Neuronal stem cell (in vitro differentiated cells): Measurements from ENCODE around the gene ACKR2.

Source experiments
- DNase-seq: peaks from one replicate; pipeline ENCODE4 v3.0.0-alpha.2; 2013; ENCODE audit warnings: low spot score
- H2AFZ ChIP-seq: one replicate; pipeline ENCODE4 v1.6.1; 2013; ENCODE audit warnings: mild to moderate bottlenecking, low read length, inconsistent platforms
- H2AK5ac ChIP-seq: 2 replicates; pipeline ENCODE4 v1.6.1; 2013; ENCODE audit warnings: low read depth, mild to moderate bottlenecking, inconsistent platforms, low read length, moderate library complexity, mixed read lengths
- H2BK120ac ChIP-seq: 2 replicates; pipeline ENCODE4 v1.6.1; 2013; ENCODE audit warnings: low read depth, mild to moderate bottlenecking, inconsistent platforms, low read length, moderate library complexity, mixed read lengths
- H2BK12ac ChIP-seq: one replicate; pipeline ENCODE4 v1.6.1; 2013; ENCODE audit warnings: low read length, inconsistent platforms
- H2BK15ac ChIP-seq: 2 replicates; pipeline ENCODE4 v1.6.1; 2013; ENCODE audit warnings: mild to moderate bottlenecking, low read length, inconsistent platforms, mixed read lengths
- H2BK5ac ChIP-seq: one replicate; pipeline ENCODE4 v1.6.1; 2013; ENCODE audit warnings: inconsistent platforms, mild to moderate bottlenecking, low read length, moderate library complexity
- H3K14ac ChIP-seq: one replicate; pipeline ENCODE4 v1.6.1; 2013; ENCODE audit warnings: low read length, inconsistent platforms
- H3K18ac ChIP-seq: 2 replicates; pipeline ENCODE4 v1.6.1; 2013; ENCODE audit warnings: low read length, inconsistent platforms
- H3K23ac ChIP-seq: 2 replicates; pipeline ENCODE4 v1.6.1; 2013; ENCODE audit warnings: low read depth, mild to moderate bottlenecking, mixed read lengths, low read length, inconsistent platforms; ENCODE audit not compliant: poor library complexity
- H3K27ac ChIP-seq: replicated peaks from 3 replicates; pipeline ENCODE4 v1.5.1; 2013; ENCODE audit warnings: low read length, inconsistent platforms
- H3K27me3 ChIP-seq, 3 experiments: 2 replicates each; pipeline ENCODE4 v1.6.1; 2013; ENCODE audit warnings: low read length in 3 of 3, mild to moderate bottlenecking in 2 of 3, inconsistent platforms in 1 of 3, low read depth in 1 of 3, mixed read lengths in 1 of 3, moderate library complexity in 1 of 3; ENCODE audit not compliant: control insufficient read depth in 3 of 3, insufficient read depth in 3 of 3
- H3K36me3 ChIP-seq, 2 donors: replicated peaks in 1 of 2; 2 replicates each; pipeline ENCODE4 v1.6.1; 2013; ENCODE audit warnings: low read length in 2 of 2; ENCODE audit not compliant: control insufficient read depth in 2 of 2, insufficient read depth in 2 of 2
- H3K4ac ChIP-seq: 2 replicates; pipeline ENCODE4 v1.6.1; 2013; ENCODE audit warnings: inconsistent platforms, mild to moderate bottlenecking, low read length, moderate library complexity
- H3K4me1 ChIP-seq, 2 donors: 1 replicate in 1 of 2; 2 replicates in 1 of 2; pipeline ENCODE4 v1.6.1; 2013; ENCODE audit warnings: low read length in 2 of 2, low read depth in 1 of 2; ENCODE audit not compliant: control insufficient read depth in 2 of 2, insufficient read depth in 1 of 2
- H3K4me2 ChIP-seq: one replicate; pipeline ENCODE4 v1.6.1; 2013; ENCODE audit warnings: mild to moderate bottlenecking, low read length, inconsistent platforms; ENCODE audit not compliant: insufficient read depth, poor library complexity, severe bottlenecking
- H3K4me3 ChIP-seq, 2 donors: 2 replicates each; pipeline ENCODE4 v1.5.1; 2013; ENCODE audit warnings: low read length in 2 of 2, mild to moderate bottlenecking in 2 of 2, inconsistent platforms in 1 of 2, moderate library complexity in 1 of 2
- H3K79me1 ChIP-seq: one replicate; pipeline ENCODE4 v1.6.1; 2013; ENCODE audit warnings: low read depth, mild to moderate bottlenecking, inconsistent platforms, low read length, moderate library complexity
- H3K9ac ChIP-seq: one replicate; pipeline ENCODE4 v1.6.1; 2013; ENCODE audit warnings: mild to moderate bottlenecking, low read depth, low read length, inconsistent platforms; ENCODE audit not compliant: poor library complexity
- H3K9me3 ChIP-seq, 2 donors: replicated peaks in 1 of 2; 2 replicates each; pipeline versions ENCODE3 to v1.6.1; 2013; ENCODE audit warnings: low read length in 2 of 2, mild to moderate bottlenecking in 2 of 2, inconsistent platforms in 1 of 2, low read depth in 1 of 2, mixed read lengths in 1 of 2, moderate library complexity in 1 of 2; ENCODE audit not compliant: control insufficient read depth in 2 of 2, insufficient read depth in 1 of 2
- H4K8ac ChIP-seq: one replicate; pipeline ENCODE4 v1.6.1; 2013; ENCODE audit warnings: low read depth, mild to moderate bottlenecking, inconsistent platforms, low read length, moderate library complexity
- H4K91ac ChIP-seq: one replicate; pipeline ENCODE4 v1.6.1; 2013; ENCODE audit warnings: low read length, low read depth, mild to moderate bottlenecking, inconsistent platforms; ENCODE audit not compliant: poor library complexity
- WGBS, 2 donors: extraction: QIAGEN DNeasy Blood & Tissue Kit; methylation state at CpG; one replicate each; pipeline ENCODE4 v1.1.7; 2013; ENCODE audit warnings: missing lambda C conversion rate in 2 of 2, mixed read lengths in 1 of 2; ENCODE audit not compliant: insufficient read length in 2 of 2, insufficient replicate concordance in 1 of 2; ENCODE audit errors: extremely low coverage in 2 of 2; 5-methylcytosine and 5-hydroxymethylcytosine counted together

ACKR2 gene

DNA sequence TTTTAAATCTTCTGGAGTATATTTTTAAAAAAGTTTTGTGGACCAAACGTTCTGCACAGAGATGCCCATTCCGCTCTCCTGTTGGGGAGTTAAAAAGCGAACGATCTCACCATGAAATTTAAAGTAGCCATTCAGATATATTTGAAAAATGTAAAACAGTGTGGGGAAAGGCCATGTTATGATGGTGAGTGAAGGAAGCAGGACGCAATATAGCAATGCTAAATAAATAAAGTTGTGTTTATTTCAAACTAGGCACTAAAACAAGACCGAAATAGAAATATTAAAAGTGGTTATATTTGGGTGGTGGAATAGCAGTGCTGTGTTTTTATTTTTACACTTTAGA is 35.9 kb upstream of the ACKR2 start:
- Histone ChIP-seq H3K4ac (no peak overlapping the region), H3K4me3 (peak overlapping the region; percentile 42 to 64), H2BK12ac (no peak overlapping the region), H2BK120ac (no peak overlapping the region), H3K4me2 (peak overlapping the region; percentile 91), H3K18ac (no peak overlapping the region), H3K27me3 (peaks cover 0 to 4% (median 0%) of the 10 kb centered on the region in 3 experiments), H2BK5ac (no peak overlapping the region), H3K27ac (no peak overlapping the region), H3K14ac (no peak overlapping the region), H3K79me1 (no peaks in the 10 kb centered on the region), H2AK5ac (no peak overlapping the region), H4K8ac (no peak overlapping the region), H3K9ac (no peak overlapping the region), H4K91ac (no peak overlapping the region), H2AFZ (peak overlapping the region; percentile 87), H3K9me3 (peaks cover 0 to 4% of the 10 kb centered on the region in 2 donors), H3K4me1 (peaks cover 3 to 5% of the 10 kb centered on the region in 2 donors), H2BK15ac (no peak overlapping the region), H3K36me3 (peaks cover 0 to 16% of the 10 kb centered on the region in 2 donors), H3K23ac (no peak overlapping the region)
- WGBS, 2 donors = no CpG with 5 or more reads among the region's 6 CpGs
- no peak for DNase-seq

DNA sequence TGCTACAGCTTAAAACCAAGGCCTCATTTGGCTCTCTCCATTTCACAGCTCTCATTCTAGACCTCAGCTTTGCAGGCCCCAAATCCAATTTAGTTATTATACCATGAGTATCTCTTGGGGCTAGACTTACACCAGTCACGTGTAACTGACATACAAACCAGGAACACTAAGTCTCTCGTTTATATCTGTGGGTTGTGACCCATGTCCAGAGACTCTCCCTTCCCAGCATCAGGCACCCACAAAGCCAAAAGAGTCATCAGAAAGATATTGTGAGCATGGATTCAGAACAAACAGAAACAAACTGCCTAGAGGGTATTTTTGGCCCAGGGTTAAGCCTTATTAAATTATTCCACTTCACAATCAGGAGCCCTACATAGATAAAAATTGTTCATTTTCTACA is 30.6 kb upstream of the ACKR2 start:
- Histone ChIP-seq H3K27me3 (no peaks in the 10 kb centered on the region), H2AFZ (no peak overlapping the region), H3K79me1 (no peaks in the 10 kb centered on the region), H3K4me3 (no peak overlapping the region), H3K27ac (no peak overlapping the region), H2BK5ac (no peak overlapping the region), H3K4ac (no peak overlapping the region), H2BK12ac (no peak overlapping the region), H3K4me2 (no peak overlapping the region), H3K9ac (no peak overlapping the region), H3K9me3 (peaks cover 0 to 4% of the 10 kb centered on the region in 2 donors), H3K18ac (no peak overlapping the region), H2BK120ac (no peak overlapping the region), H3K23ac (no peak overlapping the region), H4K8ac (no peak overlapping the region), H3K36me3 (peaks cover 2 to 46% of the 10 kb centered on the region in 2 donors), H3K4me1 (no peaks in the 10 kb centered on the region), H2AK5ac (no peak overlapping the region), H2BK15ac (no peak overlapping the region), H4K91ac (no peak overlapping the region), H3K14ac (no peak overlapping the region)
- DNase-seq = no peak
- WGBS, 2 donors = no CpG with 5 or more reads among the region's 2 CpGs

DNA sequence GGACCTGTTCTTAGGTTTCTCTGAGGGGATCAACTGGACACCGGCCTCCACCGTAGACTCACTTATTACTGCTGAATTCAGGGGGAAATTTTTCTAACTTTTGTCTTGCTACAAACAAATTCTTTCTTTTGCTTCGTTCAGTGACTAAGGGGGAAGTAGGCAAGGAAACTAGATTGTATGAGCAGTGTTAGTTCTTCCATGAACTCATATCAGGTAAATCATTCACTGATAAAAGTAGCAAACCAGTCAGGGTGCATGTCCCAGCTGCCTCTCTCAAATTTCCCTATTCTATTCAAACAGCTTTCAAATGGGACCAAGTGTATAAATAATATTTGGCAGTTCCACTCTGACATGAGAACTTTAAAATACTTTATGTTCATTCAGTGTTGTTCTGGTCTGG is 28.8 kb upstream of the ACKR2 start:
- H3K27ac ChIP-seq = no peak overlapping the region

DNA sequence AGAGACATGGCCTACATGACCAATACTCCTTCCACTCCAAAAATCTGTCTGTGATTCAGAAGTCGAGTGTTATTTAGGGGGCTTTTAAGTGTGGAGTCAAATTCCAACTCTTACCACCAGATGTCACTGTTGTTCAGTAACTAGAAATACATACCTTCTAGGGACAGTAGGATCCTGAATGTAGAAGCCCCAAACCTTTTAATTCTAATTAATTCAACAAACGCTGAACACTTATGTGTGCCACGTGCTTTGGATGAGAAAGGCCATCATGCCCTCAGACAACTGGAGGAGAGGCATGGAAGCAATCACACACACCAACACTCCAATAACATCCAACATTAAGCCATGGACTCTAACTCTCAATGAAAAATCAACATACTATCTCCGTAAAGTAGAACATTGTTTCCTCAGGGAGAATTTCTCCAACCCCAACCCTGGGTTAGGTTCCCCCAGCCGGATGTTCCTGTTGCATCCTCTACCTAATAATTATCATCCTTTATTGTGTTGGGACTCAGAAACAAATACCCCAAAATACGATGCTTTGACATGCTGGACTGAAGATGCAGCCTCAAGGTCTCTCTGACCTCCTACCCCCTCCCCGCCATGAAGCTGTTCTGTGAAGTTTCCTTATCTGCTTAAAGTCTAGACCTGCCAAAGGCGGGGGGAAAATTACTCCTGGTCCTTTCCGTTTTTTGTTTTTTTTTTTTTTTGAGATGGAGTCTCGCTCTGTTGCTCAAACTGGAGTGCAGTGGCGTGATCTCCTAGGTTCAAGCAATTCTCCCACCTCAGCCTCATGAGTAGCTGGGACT is 28.1 kb upstream of the ACKR2 start:
- no peak overlapping the region for H3K4ac ChIP-seq
- peaks cover 2 to 67% of the 10 kb centered on the region in 2 donors for H3K36me3 ChIP-seq
- H2BK12ac ChIP-seq = no peak overlapping the region
- H3K4me2 ChIP-seq = no peak overlapping the region
- no peak overlapping the region for H2BK15ac ChIP-seq
- no peaks in the 10 kb centered on the region for H3K27me3 ChIP-seq
- no peak overlapping the region for H2BK120ac ChIP-seq
- H3K14ac ChIP-seq = no peak overlapping the region
- WGBS, 2 donors = no CpG with 5 or more reads among the region's 11 CpGs
- H3K27ac ChIP-seq = no peak overlapping the region
- H2BK5ac ChIP-seq = no peak overlapping the region
- DNase-seq = peak; percentile 75
- no peak overlapping the region for H4K8ac ChIP-seq
- no peak overlapping the region for H3K23ac ChIP-seq
- H2AFZ ChIP-seq = no peak overlapping the region
- no peak overlapping the region for H3K9ac ChIP-seq
- H4K91ac ChIP-seq = no peak overlapping the region
- H3K18ac ChIP-seq = no peak overlapping the region
- no peak overlapping the region for H2AK5ac ChIP-seq
- H3K4me3 ChIP-seq = no peak overlapping the region
- H3K9me3 ChIP-seq = peaks cover 0 to 3% of the 10 kb centered on the region in 2 donors
- no peaks in the 10 kb centered on the region for H3K4me1 ChIP-seq
- H3K79me1 ChIP-seq = no peaks in the 10 kb centered on the region

More for the DNA sequence above, 28.8 kb upstream of the ACKR2 start:
- H4K8ac ChIP-seq = no peak overlapping the region
- no peak overlapping the region for H2BK15ac ChIP-seq
- H2BK12ac ChIP-seq = no peak overlapping the region
- H3K4me2 ChIP-seq = no peak overlapping the region
- H3K79me1 ChIP-seq = no peaks in the 10 kb centered on the region
- no peak overlapping the region for H3K18ac ChIP-seq
- peaks cover 0 to 4% of the 10 kb centered on the region in 2 donors for H3K9me3 ChIP-seq
- H2BK5ac ChIP-seq = no peak overlapping the region
- no peaks in the 10 kb centered on the region for H3K4me1 ChIP-seq
- H3K23ac ChIP-seq = no peak overlapping the region
- H2BK120ac ChIP-seq = no peak overlapping the region
- WGBS, 2 donors = no CpG with 5 or more reads among the region's 3 CpGs
- no peak overlapping the region for H4K91ac ChIP-seq
- H3K27me3 ChIP-seq = no peaks in the 10 kb centered on the region
- no peak overlapping the region for H2AFZ ChIP-seq
- DNase-seq = no peak
- no peak overlapping the region for H3K14ac ChIP-seq
- peaks cover 2 to 62% of the 10 kb centered on the region in 2 donors for H3K36me3 ChIP-seq
- H3K4me3 ChIP-seq = no peak overlapping the region
- H2AK5ac ChIP-seq = no peak overlapping the region
- H3K4ac ChIP-seq = no peak overlapping the region
- H3K9ac ChIP-seq = no peak overlapping the region
